ENCODE measurements around the gene ETFA. TPM values are rescaled to one million over a fixed set of nuclear protein-coding genes. Genes with fewer than 3 reads are reported as not detected.

The ETFA gene
- total and polyA plus RNA-seq, 2 experiments from 2014 or later, result 117 to 303 TPM

- Histone ChIP-seq H3K9me3 (ENCODE audit: low read depth) (no peaks in the 10 kb centered on the region), H3K4me1 (ENCODE audit: low read depth) (peaks cover 13% of the 10 kb centered on the region), H3K36me3 (no peaks in the 10 kb centered on the region), H3K4me3 (peak overlapping the region; percentile 10), H3K27me3 (peaks cover 83% of the 10 kb centered on the region), H3K27ac (no peak overlapping the region)
- no peak for TF ChIP-seq CTCF (IDR thresholded peaks at IDR 0.05; ENCODE audit: low read depth, low read length)
- peak in 1 of 2 donors; percentile 17 for DNase-seq (ENCODE audit: low read depth in 1 of 2, low spot score in 1 of 2)
These were observed 24.3 kb upstream of the ETFA start for GRCh38 chr15:76335307-76336253.

GRCh38 chr15:76334438-76335306 is 23.4 kb upstream of the ETFA start:
- H3K36me3 ChIP-seq, result no peaks in the 10 kb centered on the region
- H3K27me3 ChIP-seq, result peaks cover 74% of the 10 kb centered on the region
- no peaks in the 10 kb centered on the region for H3K9me3 ChIP-seq (ENCODE audit: low read depth)
- no peak overlapping the region for H3K27ac ChIP-seq
- no peak for DNase-seq (ENCODE audit: low read depth in 1 of 2, low spot score in 1 of 2)
- H3K4me1 ChIP-seq (ENCODE audit: low read depth), result peaks cover 6% of the 10 kb centered on the region
- TF ChIP-seq CTCF (IDR thresholded peaks at IDR 0.05; ENCODE audit: low read depth, low read length), result no peak
- H3K4me3 ChIP-seq, result no peak overlapping the region

- peaks cover 6% of the 10 kb centered on the region for H3K4me1 ChIP-seq (ENCODE audit: low read depth)
- DNase-seq (ENCODE audit: low read depth in 1 of 2, low spot score in 1 of 2), result peak in 1 of 2 donors; percentile 11
- peak; percentile 28 for TF ChIP-seq CTCF (IDR thresholded peaks at IDR 0.05; ENCODE audit: low read depth, low read length)
- no peak overlapping the region for H3K4me3 ChIP-seq
- no peaks in the 10 kb centered on the region for H3K9me3 ChIP-seq (ENCODE audit: low read depth)
- no peaks in the 10 kb centered on the region for H3K36me3 ChIP-seq
- peaks cover 66% of the 10 kb centered on the region for H3K27me3 ChIP-seq
- no peak overlapping the region for H3K27ac ChIP-seq
These were observed 22.6 kb upstream of the ETFA start for GRCh38 chr15:76333720-76334437.

- H3K27ac ChIP-seq, result no peak overlapping the region
- no peaks in the 10 kb centered on the region for H3K36me3 ChIP-seq
- no peaks in the 10 kb centered on the region for H3K9me3 ChIP-seq (ENCODE audit: low read depth)
- peaks cover 61% of the 10 kb centered on the region for H3K27me3 ChIP-seq
- no peak for TF ChIP-seq CTCF (IDR thresholded peaks at IDR 0.05; ENCODE audit: low read depth, low read length)
- no peak overlapping the region for H3K4me3 ChIP-seq
- H3K4me1 ChIP-seq (ENCODE audit: low read depth), result peaks cover 6% of the 10 kb centered on the region
- no peak for DNase-seq (ENCODE audit: low read depth in 1 of 2, low spot score in 1 of 2)
These were observed 22.0 kb upstream of the ETFA start for GRCh38 chr15:76333309-76333708.

- Histone ChIP-seq H3K4me1 (ENCODE audit: low read depth) (peaks cover 6% of the 10 kb centered on the region), H3K27me3 (peaks cover 56% of the 10 kb centered on the region), H3K36me3 (no peaks in the 10 kb centered on the region), H3K27ac (no peak overlapping the region), H3K9me3 (ENCODE audit: low read depth) (no peaks in the 10 kb centered on the region), H3K4me3 (no peak overlapping the region)
- TF ChIP-seq CTCF (IDR thresholded peaks at IDR 0.05; ENCODE audit: low read depth, low read length), result no peak
- no peak for DNase-seq (ENCODE audit: low read depth in 1 of 2, low spot score in 1 of 2)
These were observed 21.5 kb upstream of the ETFA start for GRCh38 chr15:76332796-76333195.

Measured in cardiac muscle cell (in vitro differentiated cells and primary cell).